Pulmonary artery endothelial cell (primary cell): ENCODE data around the gene PACRG. TPM values are rescaled to one million over a fixed set of nuclear protein-coding genes. Genes with fewer than 3 reads are reported as not detected.

Source experiments
- DNase-seq: peaks from one replicate; pipeline ENCODE4 v3.0.0-alpha.2; 2011; ENCODE audit warnings: low read depth, low spot score
- total RNA-seq: library from RNA; depleted of rRNA; stranded (reverse); fragments of >200 nt; gene quantifications from 2 replicates; pipeline ENCODE4 v1.2.3, GENCODE V29; 2014

Gene PACRG
- total RNA-seq, 1 donor from 2014 or later, result not detected

DNA sequence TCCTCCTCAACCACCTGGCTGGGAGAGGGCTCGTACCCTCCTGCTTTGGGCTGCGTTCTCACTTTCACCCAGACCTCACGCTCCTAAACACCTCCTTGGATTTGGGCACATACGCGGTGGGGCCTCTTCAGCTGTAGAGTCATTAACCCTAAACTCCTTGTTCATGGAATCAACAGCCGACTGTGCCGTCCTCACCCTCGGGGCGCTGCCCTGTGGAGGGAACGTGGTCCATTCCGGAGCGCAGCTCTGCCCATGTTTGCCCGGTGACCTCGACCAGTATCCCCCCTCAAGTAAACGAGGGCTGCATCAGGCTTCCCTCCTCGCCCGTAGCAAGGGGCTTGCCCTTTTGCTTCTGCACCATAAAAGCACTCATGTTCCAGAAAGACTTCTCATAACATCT, 512.8 kb downstream of the PACRG start:
- no peak for DNase-seq

DNA sequence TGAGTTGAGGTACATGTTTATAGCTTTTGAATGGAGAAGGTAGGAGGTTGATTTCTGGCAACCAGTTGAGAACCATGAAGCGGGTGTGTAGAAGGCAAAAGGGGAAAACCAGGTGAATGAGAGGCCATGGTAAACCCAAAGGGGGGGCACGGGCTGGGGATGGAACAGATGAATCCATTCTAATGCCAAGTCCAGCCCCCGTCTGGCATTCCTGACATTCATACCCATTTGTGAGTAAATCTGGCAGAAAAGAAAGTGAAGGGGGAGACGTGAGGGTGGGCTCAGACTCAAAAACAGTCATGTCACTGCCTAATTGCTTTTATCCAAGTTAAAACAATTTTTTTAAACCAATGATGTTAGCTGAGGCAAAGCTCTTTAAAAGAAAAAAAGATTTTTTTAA, 513.9 kb downstream of the PACRG start:
- no peak for DNase-seq

DNA sequence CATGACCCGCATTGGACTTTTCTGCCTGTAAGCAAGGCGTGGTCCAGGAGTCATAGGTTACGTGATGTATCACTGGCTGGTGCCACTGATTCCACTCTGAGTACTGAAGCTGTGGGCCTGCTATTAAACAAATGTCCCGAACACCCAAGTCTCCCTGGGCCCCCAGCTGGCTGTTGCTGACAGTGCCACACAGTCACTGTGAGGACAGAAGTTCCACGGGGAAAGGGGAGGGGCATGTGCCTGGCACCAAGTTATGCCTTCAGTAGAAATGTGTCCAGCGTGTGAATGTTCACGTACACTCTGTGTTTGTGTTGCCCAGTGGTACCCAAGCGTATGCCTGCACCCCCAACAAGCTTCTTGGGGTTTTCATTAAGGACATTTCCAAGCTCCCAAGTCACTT, 515.3 kb downstream of the PACRG start:
- no peak for DNase-seq

DNA sequence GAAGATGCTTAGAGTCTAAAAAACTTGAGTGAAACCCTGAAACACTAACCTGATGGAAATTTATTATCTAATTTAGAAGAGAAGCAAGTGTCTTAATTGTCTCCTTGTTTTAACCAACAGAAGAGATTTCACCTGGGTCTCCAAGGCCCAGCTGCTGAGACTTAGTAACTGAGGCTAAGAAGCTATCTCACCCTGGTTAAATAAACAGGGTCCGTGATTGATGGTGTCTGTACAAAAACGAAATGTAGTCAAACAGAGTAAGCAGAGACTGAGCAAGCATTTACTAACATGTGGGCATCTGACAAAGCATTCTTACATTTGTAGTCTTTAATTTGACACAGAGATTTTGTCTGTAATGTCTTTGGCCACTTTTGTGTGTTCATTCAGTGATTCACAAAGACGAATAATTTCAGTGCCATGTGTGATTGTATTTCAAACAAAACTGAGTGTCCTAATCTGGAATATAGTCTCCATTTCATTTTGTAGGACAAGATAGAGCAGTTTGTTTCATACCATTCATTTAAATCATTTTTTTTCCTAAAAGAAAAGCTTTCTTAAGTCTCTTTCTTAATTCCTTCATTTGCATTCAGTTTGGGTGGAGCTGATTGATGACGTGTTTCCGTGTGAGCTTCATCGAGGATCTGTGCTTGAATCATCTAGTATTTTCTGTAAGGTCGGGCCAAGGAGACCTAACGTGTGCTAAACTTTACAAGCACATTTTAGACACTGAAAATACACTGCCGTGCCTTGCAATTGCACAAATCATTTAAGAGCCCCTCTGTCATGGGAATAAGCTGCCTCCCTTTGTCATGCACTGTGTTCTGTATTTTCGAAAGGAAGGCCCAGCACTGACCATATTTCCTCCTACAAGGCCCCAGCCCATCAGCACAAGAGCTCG, 516.2 kb downstream of the PACRG start:
- no peak for DNase-seq

DNA sequence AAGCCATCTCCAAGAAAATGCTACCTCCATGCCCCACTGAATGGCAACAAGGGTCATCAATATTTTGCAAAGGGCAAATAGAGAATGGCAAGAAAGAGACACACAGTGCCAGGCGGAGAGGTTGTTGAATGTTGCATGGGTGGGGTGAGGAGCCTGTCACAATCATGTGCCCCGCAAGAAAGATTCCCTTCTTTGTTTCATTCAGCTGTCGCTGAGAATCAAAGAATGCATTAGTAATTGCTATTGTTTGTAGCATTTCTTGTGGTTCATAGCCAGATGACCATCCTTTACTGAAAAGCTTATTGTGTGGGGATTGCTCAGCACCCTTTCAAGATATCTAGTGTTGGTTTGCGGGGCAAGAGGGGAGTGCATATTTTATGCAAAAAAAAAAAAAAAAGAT, 520.3 kb downstream of the PACRG start:
- no peak for DNase-seq

DNA sequence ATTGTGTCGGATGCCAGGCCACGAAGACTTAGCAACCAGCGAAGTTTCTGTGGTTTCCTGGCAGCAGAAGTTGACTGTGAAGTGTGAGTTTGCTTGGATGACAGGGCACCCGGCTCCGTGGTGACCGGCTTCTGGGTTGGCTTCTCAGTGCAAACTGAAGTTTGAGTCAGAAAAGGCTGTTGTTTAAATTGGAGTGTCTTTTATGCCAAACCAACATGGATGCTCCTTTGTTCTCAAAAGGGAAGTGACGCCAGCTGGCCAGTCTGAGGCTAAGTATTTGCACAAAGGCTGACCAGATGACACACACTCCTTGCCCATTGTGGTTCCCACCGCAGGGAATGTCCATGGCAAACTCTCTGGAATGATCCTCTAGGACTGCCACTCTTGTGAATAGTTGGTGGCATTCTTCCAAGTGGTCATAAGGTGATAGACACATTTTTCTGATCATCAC, 521.9 kb downstream of the PACRG start:
- no peak for DNase-seq

DNA sequence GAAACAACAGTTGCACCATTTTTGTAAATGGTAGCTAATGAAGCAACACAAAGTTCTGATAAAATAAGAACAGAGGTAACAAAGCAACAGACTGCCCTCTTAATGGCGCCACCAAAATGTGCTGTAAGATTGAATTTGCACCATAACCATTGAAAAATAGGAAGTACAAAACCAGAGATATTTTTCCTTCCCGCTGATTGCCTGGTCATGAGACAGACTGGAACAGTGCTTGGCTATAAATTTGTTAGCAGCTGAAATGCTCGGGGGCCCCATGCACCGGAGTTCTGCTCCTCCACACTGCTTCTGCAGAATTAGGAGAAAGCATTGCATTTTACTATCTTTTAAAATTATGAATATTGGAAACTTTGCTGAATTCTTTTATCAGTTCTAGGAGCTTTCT, 522.3 kb downstream of the PACRG start:
- DNase-seq, result no peak

DNA sequence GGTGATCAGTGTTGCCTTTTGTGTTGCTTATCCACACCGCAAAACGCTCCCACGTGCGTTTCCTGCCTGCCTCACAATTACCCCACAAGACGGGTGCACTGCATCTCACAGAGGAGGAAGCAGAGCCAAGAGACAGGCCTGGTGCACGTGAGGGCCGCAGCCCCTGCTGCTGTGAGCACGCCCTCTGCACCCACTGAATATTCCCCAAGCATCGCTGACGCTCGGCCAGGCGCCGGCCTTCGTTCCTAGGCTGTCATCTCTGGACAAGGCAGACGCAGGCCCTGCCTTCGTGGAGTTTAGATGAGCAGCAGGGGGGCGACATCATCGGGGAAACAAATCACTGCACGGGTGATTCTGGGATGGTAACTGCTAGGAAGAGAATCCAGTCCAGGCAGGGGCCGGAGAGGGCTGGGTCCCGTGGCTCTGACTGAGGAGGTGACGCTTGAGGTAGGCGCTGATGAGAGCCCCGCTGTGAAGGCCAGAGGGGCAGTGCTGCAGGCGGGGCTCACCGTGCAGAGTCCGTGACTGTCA, 524.4 kb downstream of the PACRG start:
- DNase-seq, result no peak

DNA sequence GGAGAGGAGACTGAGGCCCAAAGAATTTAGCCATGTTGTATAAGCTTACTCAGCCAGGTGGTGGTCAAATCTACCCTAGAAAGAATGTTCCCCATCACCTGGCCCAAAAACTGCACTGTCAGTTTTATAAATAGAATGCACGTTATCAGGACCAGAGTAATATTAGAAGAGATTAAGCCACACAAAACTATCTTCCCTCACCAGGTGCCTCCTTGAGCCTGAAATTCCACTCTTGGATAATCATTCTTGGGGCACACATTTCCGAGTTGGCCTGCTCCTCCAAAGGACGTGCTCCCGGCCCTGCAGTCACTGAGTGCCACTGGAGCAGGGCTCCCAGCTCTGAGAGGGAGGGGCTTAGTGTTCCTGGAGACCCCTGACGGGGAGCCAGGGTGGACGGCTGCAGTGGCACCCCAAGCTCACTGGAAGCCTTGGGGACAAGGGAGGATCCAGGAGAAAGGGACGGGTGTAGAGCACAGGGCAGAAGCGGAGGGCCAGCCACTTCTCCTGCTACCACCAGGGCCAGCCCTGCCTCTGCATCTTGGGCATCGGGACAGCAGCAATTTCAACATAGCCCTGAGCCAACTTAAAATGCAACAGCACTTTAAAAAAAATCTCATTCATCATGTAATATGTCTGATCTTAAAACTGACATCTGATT, 525.9 kb downstream of the PACRG start:
- no peak for DNase-seq

DNA sequence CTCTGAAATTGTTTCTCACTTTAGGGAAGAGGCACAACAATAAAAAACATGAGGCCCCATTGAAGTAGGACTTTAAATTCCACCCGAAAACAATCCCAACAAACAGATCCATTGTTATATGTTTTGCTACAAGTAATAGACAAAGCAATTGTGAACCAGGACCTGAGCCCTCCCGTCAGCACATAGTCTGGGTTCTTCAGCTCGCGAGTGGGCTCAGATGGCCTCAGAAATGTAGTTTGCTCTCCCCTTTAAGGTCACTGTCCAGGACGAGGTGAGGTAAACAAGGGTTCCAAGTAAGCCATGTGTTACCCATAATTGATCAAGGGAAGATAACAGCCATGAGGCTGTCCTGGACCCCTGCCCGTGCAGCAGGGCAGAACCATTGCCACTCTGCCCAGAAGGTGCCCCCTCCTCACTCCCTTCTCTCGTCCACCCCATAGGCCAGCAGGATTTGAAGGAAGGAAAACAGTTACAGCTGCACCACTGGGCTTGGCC, 526.6 kb downstream of the PACRG start:
- DNase-seq, result no peak

DNA sequence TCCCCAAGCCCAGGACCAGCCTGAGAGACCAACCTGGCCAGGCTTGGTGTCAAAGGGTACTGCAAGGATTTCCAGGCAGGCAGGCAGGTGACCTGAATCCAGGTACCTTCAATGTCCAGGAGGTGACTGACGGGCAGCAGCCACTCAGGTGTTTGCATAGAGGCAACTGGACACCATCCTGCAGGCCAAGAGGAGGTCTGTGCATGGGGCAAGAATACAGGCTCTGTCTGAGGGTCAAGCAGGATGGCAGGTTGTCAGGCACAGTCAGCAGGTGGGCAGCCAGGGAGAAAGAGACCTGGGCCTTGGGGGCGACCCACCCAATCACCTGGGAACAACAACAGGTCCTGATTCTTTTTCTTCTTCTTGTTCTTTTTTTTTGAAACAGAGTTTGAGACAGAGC, 527.5 kb downstream of the PACRG start:
- no peak for DNase-seq

DNA sequence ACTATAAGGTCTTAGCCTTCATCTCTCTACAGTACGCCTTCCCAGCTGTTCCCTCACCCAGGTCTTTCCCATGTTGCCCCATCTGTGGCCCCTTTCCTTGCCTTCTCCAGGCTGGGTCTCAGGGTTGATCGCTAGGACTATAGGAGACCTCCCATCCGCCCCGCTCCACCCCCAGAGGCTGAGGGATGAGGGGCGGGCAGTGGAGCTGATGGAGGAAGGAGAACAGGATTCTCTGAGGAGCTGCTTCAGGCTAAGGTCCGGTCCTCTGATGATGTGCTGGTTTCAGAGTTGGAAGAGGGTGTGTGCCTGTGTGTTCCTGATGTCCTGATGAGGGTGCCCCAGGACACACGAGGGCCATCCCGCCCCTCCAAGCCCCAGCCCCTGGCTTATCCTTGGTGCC, 531.9 kb downstream of the PACRG start:
- no peak for DNase-seq

DNA sequence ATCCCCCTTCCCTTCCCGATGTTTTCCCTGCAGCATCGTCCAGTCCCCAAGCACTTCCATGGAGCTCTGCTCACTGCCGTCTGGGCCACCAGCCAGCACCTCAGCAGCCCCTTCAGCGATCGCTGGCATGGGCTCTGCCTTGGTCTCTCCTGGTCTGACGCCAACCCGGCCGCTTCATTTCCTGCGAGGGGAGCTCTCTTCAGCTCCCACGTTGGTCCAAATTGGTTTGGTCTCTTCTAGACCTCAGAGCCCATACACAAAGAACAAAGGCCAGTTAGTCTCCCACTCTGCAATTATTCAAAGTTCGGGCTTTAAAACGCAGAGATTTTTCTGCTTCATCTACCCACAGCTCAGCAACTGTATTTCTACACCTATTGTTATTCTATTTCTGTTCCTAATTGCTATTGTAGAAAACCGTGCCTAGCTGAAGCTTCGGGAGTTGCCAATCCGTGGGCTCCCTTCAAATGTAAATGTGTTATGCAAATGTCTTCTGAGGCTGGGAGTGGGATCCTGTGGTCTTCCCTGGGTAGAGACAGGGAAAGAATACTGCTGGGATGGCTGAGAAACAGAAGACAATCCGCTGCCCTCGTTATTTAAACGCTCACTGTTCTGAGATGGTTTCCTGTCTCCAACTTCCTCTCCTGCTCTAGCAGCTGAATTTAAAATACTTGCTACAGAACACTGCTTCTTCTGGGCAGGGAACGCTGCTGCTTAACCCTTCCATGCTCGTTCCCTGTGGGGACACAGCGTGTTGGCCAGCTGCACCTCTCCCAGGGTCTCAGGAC, 532.5 kb downstream of the PACRG start:
- DNase-seq, result no peak

DNA sequence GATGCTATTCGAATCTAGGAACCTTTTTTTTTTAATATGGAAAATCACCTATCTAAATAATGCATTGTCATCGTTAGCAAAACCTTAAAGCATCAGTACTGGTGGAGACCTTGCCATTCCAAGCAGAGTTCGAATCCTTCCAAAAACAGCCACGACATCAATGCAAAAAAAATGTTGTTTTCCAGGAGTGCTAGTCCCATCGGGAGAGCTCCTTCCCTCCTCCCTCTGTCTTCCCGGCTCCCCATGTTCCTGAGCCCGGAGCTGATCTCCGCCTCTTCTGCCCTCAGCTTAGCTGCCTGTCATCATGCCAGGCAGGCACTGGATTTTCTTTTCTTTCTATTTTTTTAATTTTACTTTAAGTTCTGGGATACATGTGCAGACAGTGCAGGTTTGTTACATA, 533.1 kb downstream of the PACRG start:
- DNase-seq, result no peak

DNA sequence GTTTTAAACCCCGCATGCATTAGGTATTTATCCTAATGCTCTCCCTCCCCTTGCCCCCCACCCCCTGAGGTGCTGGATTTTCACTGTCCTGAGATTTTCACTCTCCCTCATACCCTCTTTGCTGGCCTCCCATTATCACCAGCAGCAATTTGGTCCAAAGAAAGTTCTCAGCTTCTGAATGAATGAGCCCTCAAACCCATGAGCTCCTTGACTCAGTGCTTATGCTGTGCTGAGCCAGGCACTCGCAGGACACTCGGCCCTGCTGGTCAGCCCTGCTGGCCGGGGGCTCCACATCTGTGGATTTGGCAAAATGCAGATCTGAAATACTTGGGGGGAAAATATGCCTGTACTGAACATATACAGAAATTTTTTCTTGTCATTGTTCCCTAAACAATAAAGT, 533.6 kb downstream of the PACRG start:
- no peak for DNase-seq

DNA sequence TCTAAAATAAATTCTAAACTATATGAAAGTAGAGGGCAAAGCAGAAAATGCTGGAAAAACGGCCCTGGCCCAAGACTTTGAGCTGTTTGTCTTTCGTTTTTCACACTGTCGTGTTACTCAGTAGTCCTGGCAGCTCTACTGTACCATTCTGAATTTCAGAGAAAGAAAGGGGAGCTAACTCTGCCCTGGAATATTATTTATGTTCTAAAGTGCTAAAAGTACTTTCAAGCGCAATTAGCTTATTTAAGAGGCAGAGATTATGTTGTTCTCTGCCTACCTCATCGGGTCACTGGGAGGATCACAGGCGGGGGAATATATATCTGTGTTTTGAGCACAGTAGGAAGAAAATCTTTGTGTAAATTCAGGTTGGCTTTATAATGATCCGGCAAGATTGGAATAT, 534.3 kb downstream of the PACRG start:
- DNase-seq, result no peak

DNA sequence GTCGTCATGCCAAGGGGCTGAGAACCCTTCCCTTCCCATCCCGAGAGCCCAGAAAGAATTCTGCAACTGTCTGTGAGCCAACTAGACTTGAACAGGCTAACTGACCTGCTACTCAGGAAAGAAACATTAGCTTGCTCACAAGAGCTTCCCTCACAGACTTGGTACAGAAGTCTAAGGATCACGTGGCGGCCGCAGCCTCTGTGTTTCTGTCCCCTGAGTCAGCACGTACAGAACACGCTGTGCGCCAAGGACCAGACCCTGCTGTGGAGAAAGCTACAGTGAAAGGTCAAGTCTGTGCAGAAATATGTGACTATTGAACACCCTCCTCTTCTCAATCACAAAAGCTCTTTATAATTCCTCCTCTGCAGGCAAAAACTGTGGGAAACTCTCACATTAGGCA, 535.4 kb downstream of the PACRG start:
- no peak for DNase-seq

DNA sequence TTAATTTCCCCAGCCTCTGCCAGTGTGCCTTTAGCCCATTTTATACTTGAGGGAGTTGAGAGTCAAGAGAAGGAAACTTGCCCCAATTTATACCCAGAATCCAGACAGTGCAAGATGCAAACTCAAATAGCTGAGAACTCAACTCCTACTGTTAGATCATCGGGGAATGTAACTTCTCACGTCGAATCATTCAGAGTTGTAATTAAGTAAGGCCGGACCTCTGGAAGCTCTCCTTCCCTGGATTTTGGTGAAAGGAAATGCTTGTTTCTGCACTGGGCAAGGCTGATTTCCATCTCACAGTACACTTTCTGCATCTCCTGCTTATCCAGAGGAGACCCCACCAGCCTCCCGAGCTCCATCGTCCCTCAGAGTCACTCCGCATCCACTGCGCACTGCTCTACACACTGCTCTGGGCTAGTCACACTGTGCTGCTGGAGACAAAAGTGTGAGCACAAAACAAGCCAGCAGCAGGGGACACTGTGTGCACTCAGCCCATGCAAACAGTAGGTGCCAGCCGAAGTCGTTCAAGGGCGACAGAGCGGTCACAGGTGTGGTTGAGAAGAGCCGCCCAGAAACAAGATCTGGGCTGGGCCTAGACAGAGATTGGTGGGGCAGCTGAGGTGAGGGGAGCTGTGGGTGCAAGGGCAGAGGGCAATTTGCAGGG, 536.4 kb downstream of the PACRG start:
- DNase-seq, result no peak

DNA sequence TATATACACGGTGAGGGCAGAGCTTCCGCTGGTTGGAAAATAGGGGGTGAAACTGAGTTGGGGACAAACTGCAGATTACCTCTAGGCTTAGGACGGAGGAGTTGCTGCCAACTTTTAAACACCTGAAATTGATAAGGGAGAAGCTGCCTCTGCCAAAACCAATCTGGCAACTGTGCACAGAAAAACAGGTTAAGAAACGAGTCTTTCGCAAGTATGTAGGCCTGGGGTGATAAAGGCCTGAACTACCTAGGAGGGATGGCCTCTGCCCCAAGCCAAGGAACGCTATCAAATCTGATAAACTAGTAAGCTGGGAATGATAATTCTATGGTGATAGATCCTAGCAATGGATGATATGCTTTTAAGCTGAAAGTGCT, 536.9 kb downstream of the PACRG start:
- DNase-seq, result no peak

DNA sequence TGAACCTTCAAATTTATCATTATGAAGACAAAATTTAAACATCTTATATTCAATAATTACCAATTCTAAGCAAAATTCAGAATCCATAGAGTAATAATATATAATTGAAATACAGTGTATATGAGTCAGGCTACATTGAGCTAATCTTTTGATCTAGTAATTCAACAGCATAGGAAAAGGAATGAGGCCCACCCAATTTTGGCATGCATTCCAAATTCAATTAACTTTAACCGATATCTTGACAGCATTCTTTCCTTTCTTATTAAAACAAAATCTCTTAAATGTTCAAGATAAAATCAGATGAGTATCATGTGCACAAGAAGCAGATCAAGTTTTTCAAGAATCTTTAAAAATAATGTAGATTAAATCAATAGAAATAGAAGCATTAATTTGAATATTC, 553.9 kb downstream of the PACRG start:
- no peak for DNase-seq

DNA sequence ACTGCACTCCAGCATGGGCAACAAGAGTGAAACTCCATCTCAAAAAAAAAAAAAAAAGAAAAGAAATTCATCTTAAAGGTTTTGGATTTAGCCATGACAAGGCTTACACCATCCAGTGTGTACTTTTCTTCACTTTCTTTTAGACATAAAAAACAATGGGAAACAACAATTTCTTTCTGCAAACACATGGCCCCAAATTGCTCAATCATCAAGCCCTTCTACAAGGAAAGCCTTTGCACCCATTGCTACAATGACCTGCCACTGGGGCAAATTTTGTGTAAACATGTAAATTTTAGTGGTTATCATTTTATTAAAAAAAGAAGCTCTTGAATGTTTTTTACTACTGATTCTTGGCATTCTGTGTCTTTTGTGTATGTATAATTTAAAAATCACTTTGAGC, 554.9 kb downstream of the PACRG start:
- DNase-seq, result no peak
